KMS-11 (cell line): ENCODE results near the gene PIK3IP1.

Experiments
- H2AFZ ChIP-seq: fragments of 200-600 bp; sonication (generic); 2 replicates; pipeline ENCODE4 v1.6.1; 2016; ENCODE audit warnings: antibody characterized with exemption, mixed run types, low read depth
- H3K27ac ChIP-seq: fragments of 200-600 bp; sonication (generic); 2 replicates; pipeline ENCODE4 v1.6.1; 2016; ENCODE audit warnings: mild to moderate bottlenecking, mixed run types
- H3K27me3 ChIP-seq: fragments of 200-600 bp; sonication (generic); 2 replicates; pipeline ENCODE4 v1.6.1; 2017; ENCODE audit warnings: mild to moderate bottlenecking, low read depth, mixed run types, moderate library complexity; ENCODE audit not compliant: insufficient read depth
- H3K36me3 ChIP-seq: fragments of 200-600 bp; sonication (generic); 2 replicates; pipeline ENCODE4 v1.6.1; 2017; ENCODE audit warnings: mild to moderate bottlenecking, mixed run types; ENCODE audit not compliant: insufficient read depth
- H3K4me1 ChIP-seq: fragments of 200-600 bp; sonication (generic); 2 replicates; pipeline ENCODE4 v1.6.1; 2016; ENCODE audit warnings: mild to moderate bottlenecking, low read depth, mixed run types; ENCODE audit not compliant: poor library complexity, severe bottlenecking
- H3K4me2 ChIP-seq: fragments of 200-600 bp; sonication (generic); 2 replicates; pipeline ENCODE4 v1.7.0; 2016; ENCODE audit warnings: mild to moderate bottlenecking, mixed run types
- H3K4me3 ChIP-seq: fragments of 200-600 bp; sonication (generic); IDR thresholded peaks from 2 replicates; pipeline ENCODE4 v1.6.1; 2017; ENCODE audit warnings: low read depth, low read length, mixed read lengths; ENCODE audit not compliant: insufficient read depth
- H3K79me2 ChIP-seq: fragments of 200-600 bp; sonication (generic); 2 replicates; pipeline ENCODE4 v1.6.1; 2016; ENCODE audit warnings: low read depth, mixed run types; ENCODE audit not compliant: insufficient read depth
- H3K9ac ChIP-seq: fragments of 200-600 bp; sonication (generic); 2 replicates; pipeline ENCODE4 v1.6.1; 2016; ENCODE audit warnings: mild to moderate bottlenecking, mixed run types
- H4K20me1 ChIP-seq: fragments of 200-600 bp; sonication (generic); 2 replicates; pipeline ENCODE4 v1.6.1; 2016; ENCODE audit warnings: mild to moderate bottlenecking, mixed run types; ENCODE audit not compliant: insufficient read depth
- CTCF ChIP-seq: fragments of 200-600 bp; sonication (generic); conservative IDR thresholded peaks from 2 replicates; pipeline ENCODE4 v1.6.1; 2017; ENCODE audit warnings: low read depth, mild to moderate bottlenecking, antibody characterized with exemption, low read length, moderate library complexity, mixed read lengths

PIK3IP1 gene

DNA sequence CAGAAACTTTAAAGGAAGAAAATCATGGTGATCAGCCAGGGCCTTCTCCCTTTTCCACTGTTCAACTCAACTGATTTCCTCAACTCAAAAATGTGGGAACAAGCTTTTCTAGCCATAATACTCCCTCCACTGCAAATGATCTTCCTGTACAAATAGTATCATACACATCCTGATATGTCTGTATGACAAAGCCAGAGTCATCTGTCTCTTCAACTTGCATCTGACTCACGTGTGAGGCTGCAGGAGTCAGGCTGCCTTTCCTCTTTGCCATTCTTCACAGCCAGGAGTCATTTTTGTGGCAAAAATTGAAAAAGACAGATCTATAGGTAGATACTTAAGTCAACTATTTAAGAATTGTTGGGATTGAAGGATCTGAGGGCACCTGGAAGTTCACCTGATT, 40.6 kb upstream of the PIK3IP1 start:
- H3K27me3 ChIP-seq, result no peaks in the 10 kb centered on the region
- no peak overlapping the region for H3K27ac ChIP-seq
- no peak overlapping the region for H2AFZ ChIP-seq
- no peaks in the 10 kb centered on the region for H4K20me1 ChIP-seq
- H3K4me1 ChIP-seq, result peaks cover 8% of the 10 kb centered on the region
- TF ChIP-seq CTCF, result no peak
- H3K79me2 ChIP-seq, result no peaks in the 10 kb centered on the region
- no peak overlapping the region for H3K4me3 ChIP-seq
- no peak overlapping the region for H3K4me2 ChIP-seq
- no peak overlapping the region for H3K9ac ChIP-seq
- no peaks in the 10 kb centered on the region; the same call in 1 of the 2 replicates for H3K36me3 ChIP-seq

DNA sequence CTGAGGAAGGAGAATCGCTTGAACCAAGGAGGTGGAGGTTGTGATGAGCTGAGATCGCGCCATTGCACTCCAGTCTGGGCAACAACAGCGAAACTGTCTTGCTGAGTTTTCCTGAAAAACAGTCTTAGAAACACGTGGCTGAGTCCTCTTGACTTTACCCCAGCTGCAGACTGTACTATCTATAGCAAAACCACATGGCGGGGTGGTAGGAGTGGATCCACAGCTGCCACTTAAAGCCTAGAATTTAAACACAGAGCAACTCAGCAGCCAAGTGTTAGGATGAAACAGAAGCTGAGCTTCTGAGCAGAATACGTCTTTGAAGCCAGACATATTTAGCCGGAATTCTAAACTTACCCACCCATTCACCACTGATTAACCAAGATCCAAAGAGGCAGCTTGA, 39.7 kb upstream of the PIK3IP1 start:
- H3K27me3 ChIP-seq, result no peaks in the 10 kb centered on the region
- H3K79me2 ChIP-seq, result no peaks in the 10 kb centered on the region
- no peaks in the 10 kb centered on the region; the same call in 1 of the 2 replicates for H3K36me3 ChIP-seq
- no peak for TF ChIP-seq CTCF
- no peak overlapping the region for H3K4me3 ChIP-seq
- no peak overlapping the region for H3K4me2 ChIP-seq
- H2AFZ ChIP-seq, result no peak overlapping the region
- H3K27ac ChIP-seq, result no peak overlapping the region
- no peak overlapping the region for H3K9ac ChIP-seq
- peaks cover 8% of the 10 kb centered on the region for H3K4me1 ChIP-seq
- H4K20me1 ChIP-seq, result no peaks in the 10 kb centered on the region

DNA sequence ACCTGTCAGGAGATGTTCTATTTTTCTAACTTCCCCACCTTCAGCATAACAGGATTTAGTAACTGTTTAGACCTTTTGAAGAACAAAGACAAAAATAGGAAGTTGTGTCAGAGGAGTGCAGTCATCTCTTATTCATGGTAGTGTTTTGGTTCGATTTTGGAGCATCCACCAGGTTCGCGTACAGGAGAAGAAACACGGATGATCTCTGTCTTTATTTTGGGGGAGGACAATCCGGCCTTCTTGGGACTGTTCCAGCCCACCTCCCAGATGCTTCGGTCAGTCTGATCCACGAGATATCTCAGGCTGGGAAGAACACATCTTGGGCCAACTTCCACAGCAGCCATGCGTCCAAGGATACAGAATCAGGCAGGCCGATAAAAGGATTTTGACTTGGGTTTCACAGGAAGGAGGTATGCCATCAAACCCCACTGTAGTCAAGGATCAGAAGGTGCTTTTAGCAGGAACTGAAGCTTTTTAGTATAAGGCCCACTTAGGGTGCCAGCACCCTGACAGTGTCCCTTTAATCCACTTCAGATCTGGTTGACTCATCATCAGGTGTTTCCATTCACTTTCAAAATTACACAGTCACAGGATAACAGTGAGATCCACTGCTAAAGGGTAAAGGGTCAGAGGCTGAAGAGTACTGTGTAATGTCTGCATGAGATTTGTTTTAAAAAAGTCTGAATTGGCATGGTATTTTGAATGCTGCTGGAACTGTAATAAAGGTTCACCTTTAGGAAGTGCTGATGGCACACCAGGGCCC, 37.3 kb upstream of the PIK3IP1 start:
- Histone ChIP-seq H3K4me2 (no peak overlapping the region), H3K4me3 (no peak overlapping the region)

DNA sequence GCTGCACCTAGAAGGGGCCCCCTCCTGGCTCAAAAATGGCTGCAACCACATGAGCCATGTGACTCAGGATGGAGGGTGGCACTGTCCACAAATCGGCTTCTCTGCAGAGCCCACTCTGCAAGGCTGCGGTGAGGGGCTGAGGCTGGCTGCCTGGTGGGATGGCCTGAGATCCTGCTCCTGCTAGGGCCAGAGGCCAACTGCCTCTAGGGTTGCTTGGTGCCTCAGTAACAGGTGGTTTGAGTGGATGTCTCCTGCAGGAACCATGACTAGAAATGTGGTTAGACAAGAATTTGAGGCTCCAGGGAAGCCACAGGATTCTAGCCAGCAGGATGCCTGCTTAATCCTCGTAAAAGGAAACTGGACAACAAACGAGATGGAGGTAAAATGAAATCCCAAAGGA, 36.7 kb upstream of the PIK3IP1 start:
- no peak overlapping the region for H3K27ac ChIP-seq
- no peak overlapping the region for H3K4me3 ChIP-seq
- no peak overlapping the region for H3K9ac ChIP-seq
- no peaks in the 10 kb centered on the region for H4K20me1 ChIP-seq
- no peaks in the 10 kb centered on the region for H3K79me2 ChIP-seq
- H2AFZ ChIP-seq, result no peak overlapping the region
- H3K4me2 ChIP-seq, result no peak overlapping the region
- H3K36me3 ChIP-seq, result no peaks in the 10 kb centered on the region; the same call in 1 of the 2 replicates
- peaks cover 8% of the 10 kb centered on the region for H3K4me1 ChIP-seq
- H3K27me3 ChIP-seq, result no peaks in the 10 kb centered on the region
- TF ChIP-seq CTCF, result no peak

More for the DNA sequence above, 37.3 kb upstream of the PIK3IP1 start:
- Histone ChIP-seq H2AFZ (no peak overlapping the region), H3K27me3 (no peaks in the 10 kb centered on the region), H3K9ac (no peak overlapping the region), H3K36me3 (no peaks in the 10 kb centered on the region; the same call in 1 of the 2 replicates), H3K79me2 (no peaks in the 10 kb centered on the region), H4K20me1 (no peaks in the 10 kb centered on the region), H3K27ac (no peak overlapping the region), H3K4me1 (peaks cover 8% of the 10 kb centered on the region)
- TF ChIP-seq CTCF, result no peak
